ENCODE results near the gene CFI.

CFI gene

GRCh38 chr4:109801895-109802319 lies at the start of gene CFI:
CFI (minus strand) TSS chr4:109801999; CDS start chr4:109801971, 28 bp downstream.
- DNase-seq (ENCODE audit: low read depth, low spot score), result no peak

- no peak for DNase-seq (ENCODE audit: low read depth, low spot score)
These were observed 48.8 kb upstream of the CFI start for GRCh38 chr4:109850601-109851000.

GRCh38 chr4:109848501-109848900 lies 46.7 kb upstream of the CFI start:
- DNase-seq (ENCODE audit: low read depth, low spot score), result no peak

GRCh38 chr4:109847896-109848442 lies 46.2 kb upstream of the CFI start, which contains the start of gene LRIT3:
LRIT3 (plus strand) TSS chr4:109848107; CDS start chr4:109848202, 95 bp downstream.
- no peak for DNase-seq (ENCODE audit: low read depth, low spot score)

GRCh38 chr4:109846395-109847098 lies 44.7 kb upstream of the CFI start:
- peak; percentile 24 for DNase-seq (ENCODE audit: low read depth, low spot score)

GRCh38 chr4:109836985-109837384 lies 35.2 kb upstream of the CFI start:
- no peak for DNase-seq (ENCODE audit: low read depth, low spot score)

GRCh38 chr4:109833756-109834155 lies 32.0 kb upstream of the CFI start:
- no peak for DNase-seq (ENCODE audit: low read depth, low spot score)

GRCh38 chr4:109827672-109828071 lies 25.9 kb upstream of the CFI start, which contains the start of gene RRH:
RRH (plus strand) TSS chr4:109827972; CDS start chr4:109828028, 56 bp downstream.
- DNase-seq (ENCODE audit: low read depth, low spot score), result no peak

- no peak for DNase-seq (ENCODE audit: low read depth, low spot score)
These were observed 24.9 kb upstream of the CFI start for GRCh38 chr4:109826719-109827118.

GRCh38 chr4:109821185-109821584 lies 19.4 kb upstream of the CFI start:
- no peak for DNase-seq (ENCODE audit: low read depth, low spot score)

- no peak for DNase-seq (ENCODE audit: low read depth, low spot score)
These were observed 18.8 kb upstream of the CFI start for GRCh38 chr4:109820563-109820962.

- no peak for DNase-seq (ENCODE audit: low read depth, low spot score)
These were observed 16.5 kb upstream of the CFI start for GRCh38 chr4:109818268-109818667.

GRCh38 chr4:109816894-109817293 lies 15.1 kb upstream of the CFI start:
- no peak for DNase-seq (ENCODE audit: low read depth, low spot score)

- no peak for DNase-seq (ENCODE audit: low read depth, low spot score)
These were observed 14.3 kb upstream of the CFI start for GRCh38 chr4:109816082-109816442.

GRCh38 chr4:109815151-109816081 lies 13.6 kb upstream of the CFI start, which contains the start of gene GAR1:
GAR1 (plus strand) TSS chr4:109815762; CDS start chr4:109816165, 403 bp downstream.
- DNase-seq (ENCODE audit: low read depth, low spot score), result peak; percentile 97

GRCh38 chr4:109811707-109812106 lies 9.9 kb upstream of the CFI start:
- DNase-seq (ENCODE audit: low read depth, low spot score), result no peak

GRCh38 chr4:109810552-109811387 lies 9.0 kb upstream of the CFI start:
- peak; percentile 18 for DNase-seq (ENCODE audit: low read depth, low spot score)

GRCh38 chr4:109809655-109810054 lies 7.9 kb upstream of the CFI start:
- DNase-seq (ENCODE audit: low read depth, low spot score), result no peak

GRCh38 chr4:109803924-109804571 lies 2.2 kb upstream of the CFI start:
- peak; percentile 38 for DNase-seq (ENCODE audit: low read depth, low spot score)

GRCh38 chr4:109801099-109801789 lies 555 bp downstream of the CFI start:
- no peak for DNase-seq (ENCODE audit: low read depth, low spot score)
